HG03565 (cell line): ENCODE results near the gene BTBD2.

ENCODE experiments used
- ATAC-seq: cut with Tn5 transposase; IDR thresholded peaks from one replicate; pipeline ENCODE4 v1.9.1; 2021; ENCODE audit warnings: mild to moderate bottlenecking, moderate library complexity; ENCODE audit not compliant: unreplicated experiment

The BTBD2 gene

GRCh38 chr19:1944916-1945561 is 70.5 kb downstream of the BTBD2 start:
- ATAC-seq: no peak

GRCh38 chr19:1944088-1944915 is 71.2 kb downstream of the BTBD2 start:
- no peak for ATAC-seq

GRCh38 chr19:1943661-1944087 is 71.8 kb downstream of the BTBD2 start:
- no peak for ATAC-seq

DNA sequence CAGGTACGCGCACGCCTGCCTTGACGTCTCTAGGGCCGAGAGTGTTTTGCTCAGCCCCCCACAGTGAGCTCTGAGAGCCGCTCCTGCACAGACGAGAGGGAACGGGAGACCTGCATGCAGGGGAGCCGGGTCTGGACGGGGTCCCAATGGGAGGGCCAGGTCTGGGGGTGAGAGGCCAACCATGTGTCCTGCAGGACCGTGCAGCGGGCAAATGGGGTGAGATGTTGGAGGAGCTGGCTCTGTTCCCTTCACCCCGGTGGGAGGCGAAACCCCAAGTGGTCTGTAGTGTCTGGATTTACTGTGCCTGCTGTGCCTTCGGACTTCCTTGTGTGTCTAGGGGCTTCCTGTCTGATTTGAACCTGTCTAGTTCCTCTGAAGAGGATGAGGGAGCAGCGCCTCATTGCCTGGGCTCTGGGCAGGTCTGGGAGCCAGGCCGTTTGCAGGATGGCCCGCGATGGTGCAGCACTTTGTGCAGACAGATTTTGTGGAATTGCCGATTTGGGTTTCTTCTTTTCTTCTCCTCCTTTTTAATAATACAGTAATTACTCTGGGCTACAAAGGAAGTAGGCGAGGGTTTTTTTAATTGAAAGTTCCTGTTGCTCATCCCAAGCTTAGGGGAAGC is 72.5 kb downstream of the BTBD2 start:
- ATAC-seq: no peak

DNA sequence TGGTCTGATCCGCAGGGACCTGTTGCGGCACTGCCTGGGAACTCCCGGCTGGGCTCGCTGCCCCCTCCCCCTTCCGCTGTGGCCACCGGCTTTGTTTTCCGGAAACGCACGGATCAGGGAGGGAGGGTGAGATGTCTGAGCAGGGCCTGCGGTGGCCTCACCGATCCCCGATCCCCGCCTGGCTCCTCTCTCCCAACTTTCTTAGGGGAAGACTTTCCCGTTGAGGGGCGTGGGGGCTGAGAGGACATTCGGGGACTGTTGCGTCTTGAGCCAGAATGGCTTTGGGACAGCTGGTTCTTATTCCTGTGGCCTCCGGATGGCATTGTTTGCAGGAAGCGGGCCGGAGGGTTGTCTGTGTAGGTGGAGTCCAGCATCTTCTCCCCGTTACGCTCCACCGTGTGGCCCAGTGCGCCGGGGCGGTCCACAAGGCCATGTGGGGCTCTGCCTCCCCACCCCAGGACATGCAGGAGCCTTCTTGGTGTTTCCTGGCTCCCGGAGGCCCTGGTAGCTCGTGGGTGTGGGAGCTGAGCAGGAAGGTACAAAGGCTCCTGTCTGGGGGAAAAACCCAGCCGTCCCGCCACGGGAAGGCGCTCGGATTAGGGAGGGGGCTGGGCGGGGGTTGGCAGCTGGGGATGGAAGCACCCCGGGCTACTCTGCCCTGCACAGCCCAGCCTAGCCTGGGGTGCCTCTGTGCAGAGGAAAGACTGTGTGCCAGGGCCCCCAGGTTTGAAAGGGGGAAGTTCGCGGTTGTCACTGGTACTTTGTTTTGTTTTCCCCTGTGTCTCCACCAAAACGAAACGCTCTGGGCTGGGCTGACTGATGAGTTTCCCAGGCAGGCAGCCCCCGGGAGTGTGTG is 73.2 kb downstream of the BTBD2 start:
- ATAC-seq: no peak

DNA sequence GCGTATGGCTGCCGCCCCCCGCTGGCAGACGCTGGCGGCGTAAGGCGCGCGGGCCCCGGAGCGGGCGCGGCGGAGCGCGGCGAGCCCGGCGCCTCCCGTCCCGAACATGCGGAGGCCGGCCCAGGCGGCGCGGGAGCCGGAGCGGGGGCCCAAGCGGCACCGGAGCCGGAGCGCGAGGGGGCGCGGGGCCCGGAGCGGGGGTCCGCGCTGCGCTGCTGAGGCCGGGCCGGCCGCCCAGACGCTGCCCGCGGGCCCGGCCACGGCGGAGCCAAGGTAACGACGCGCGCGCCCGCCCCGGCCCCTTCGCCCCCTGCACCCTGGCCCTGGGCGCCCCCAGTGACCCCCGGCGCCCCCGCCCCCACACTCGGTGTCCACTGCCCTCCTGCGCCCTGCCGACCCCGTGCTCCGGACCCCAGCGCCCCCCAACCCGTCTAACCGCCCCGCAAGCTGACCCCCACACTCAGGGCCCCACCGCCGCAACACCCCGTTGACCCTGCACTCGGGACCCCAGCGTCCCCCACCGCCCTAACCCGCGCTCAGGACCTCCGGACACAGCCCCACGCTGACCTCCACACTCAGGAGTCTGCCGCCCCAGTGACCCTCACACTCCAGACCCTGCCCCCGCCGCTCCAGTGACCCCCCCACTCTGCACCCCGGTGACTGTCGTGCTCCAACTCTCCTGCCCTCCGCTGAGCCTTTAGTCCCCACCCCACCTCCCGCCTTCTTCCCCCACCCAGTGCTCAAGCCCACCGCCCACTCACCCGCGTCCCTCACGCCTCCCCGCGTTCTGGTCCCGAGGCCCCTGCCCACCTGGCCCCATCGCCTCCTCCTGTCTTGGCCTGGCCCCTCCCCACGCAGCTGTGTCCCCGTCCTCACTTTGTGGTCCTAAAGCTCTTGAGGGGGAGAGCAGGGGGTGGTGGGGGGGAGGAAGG is 74.1 kb downstream of the BTBD2 start, which contains the start of gene CSNK1G2:
Gene CSNK1G2, plus strand, starts transcription at position 27 of the 932 bp plus-strand sequence. CDS start 28,601 bp downstream, outside the sequence.
- ATAC-seq: no peak

DNA sequence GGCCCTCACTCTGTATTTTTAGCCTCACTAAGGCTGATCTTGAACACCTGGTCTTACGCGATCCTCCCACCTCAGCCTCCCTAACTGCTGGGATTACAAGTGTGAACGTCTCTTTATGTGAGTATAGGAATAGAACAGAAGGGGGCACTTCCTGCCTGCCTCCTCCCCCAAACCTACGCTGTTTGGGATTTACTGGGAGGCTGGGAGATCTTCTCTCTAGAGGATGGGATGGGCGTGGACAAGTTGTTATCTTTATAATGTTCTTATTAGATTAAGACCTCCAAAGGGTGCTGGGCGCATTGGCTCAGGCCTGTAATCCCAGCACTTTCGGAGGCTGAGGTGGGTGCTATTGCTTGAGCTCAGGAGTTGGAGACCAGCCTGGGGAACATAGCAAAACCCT is 77.4 kb downstream of the BTBD2 start:
- no peak for ATAC-seq

- ATAC-seq: no peak
Observed at GRCh38 chr19:1936916-1937610, 78.5 kb downstream of the BTBD2 start.

DNA sequence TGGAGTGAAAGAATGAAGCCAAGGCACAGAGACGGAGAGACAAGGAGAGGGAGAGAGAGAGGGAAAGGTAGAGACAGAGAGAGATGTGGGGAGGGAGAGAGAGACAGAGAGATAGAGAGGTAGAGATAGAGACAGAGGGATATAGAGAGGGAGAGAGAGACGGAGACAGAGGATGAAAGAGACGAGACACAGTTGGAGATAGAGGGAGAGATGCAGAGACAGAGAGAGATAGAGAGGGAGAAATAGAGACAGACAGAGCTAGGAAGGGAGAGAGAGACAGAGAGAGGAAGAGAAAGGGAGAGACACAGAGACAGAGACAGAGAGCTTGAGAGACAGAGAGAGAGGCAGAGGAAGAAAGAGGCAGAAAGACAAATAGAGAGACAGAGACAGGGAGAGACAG is 79.1 kb downstream of the BTBD2 start:
- ATAC-seq: no peak

- no peak for ATAC-seq
Observed at GRCh38 chr19:1935484-1936208, 79.9 kb downstream of the BTBD2 start.
